Smooth muscle cell (in vitro differentiated cells): ENCODE results near the gene CD79B. TPM values are rescaled to one million over a fixed set of nuclear protein-coding genes. Genes with fewer than 3 reads are reported as not detected.

Experiments
- DNase-seq: peaks from one replicate; lab custom pipeline; 2025; ENCODE audit not compliant: unreplicated experiment; lab: John Stamatoyannopoulos, UW
- H2AFZ ChIP-seq: fragments of 200-600 bp; sonication (generic); 2 replicates; pipeline ENCODE4 v1.6.0; 2016; ENCODE audit warnings: antibody characterized with exemption, low read depth, mild to moderate bottlenecking
- H3F3A ChIP-seq: fragments of 200-600 bp; sonication (generic); 2 replicates; pipeline ENCODE4 v1.6.0; 2017; ENCODE audit warnings: antibody characterized with exemption, low read depth
- H3K27ac ChIP-seq: fragments of 200-600 bp; sonication (generic); 2 replicates; pipeline ENCODE4 v1.5.1; 2016; ENCODE audit warnings: low read depth, mild to moderate bottlenecking
- H3K27me3 ChIP-seq: fragments of 200-600 bp; sonication (generic); 2 replicates; pipeline ENCODE4 v1.6.1; 2016; ENCODE audit warnings: low read depth, mild to moderate bottlenecking
- H3K36me3 ChIP-seq: fragments of 200-600 bp; sonication (generic); 2 replicates; pipeline ENCODE4 v1.5.1; 2016; ENCODE audit warnings: low read depth
- H3K4me1 ChIP-seq: fragments of 200-600 bp; sonication (generic); 2 replicates; pipeline ENCODE4 v1.5.1; 2016; ENCODE audit warnings: low read depth
- H3K4me2 ChIP-seq: fragments of 200-600 bp; sonication (generic); 2 replicates; pipeline ENCODE4 v1.6.0; 2016; ENCODE audit warnings: mild to moderate bottlenecking
- H3K4me3 ChIP-seq: fragments of 200-600 bp; sonication (generic); 2 replicates; pipeline ENCODE4 v1.5.1; 2016; ENCODE audit warnings: mild to moderate bottlenecking
- H3K79me2 ChIP-seq: fragments of 200-600 bp; sonication (generic); 2 replicates; pipeline ENCODE4 v1.6.0; 2016; ENCODE audit warnings: low read depth, mild to moderate bottlenecking
- H3K9ac ChIP-seq: fragments of 200-600 bp; sonication (generic); 2 replicates; pipeline ENCODE4 v1.6.0; 2016; ENCODE audit warnings: low read depth
- H3K9me3 ChIP-seq: fragments of 200-600 bp; sonication (generic); replicated peaks from 2 replicates; pipeline ENCODE4 v1.5.1; 2016; ENCODE audit warnings: low read depth
- H4K20me1 ChIP-seq: fragments of 200-600 bp; sonication (generic); 2 replicates; pipeline ENCODE4 v1.6.0; 2016; ENCODE audit warnings: low read depth
- CTCF ChIP-seq: fragments of 200-600 bp; sonication (generic); IDR thresholded peaks from 2 replicates; pipeline ENCODE4 v1.5.1; 2017; ENCODE audit warnings: borderline replicate concordance, mild to moderate bottlenecking, antibody characterized with exemption; ENCODE audit not compliant: insufficient read depth, poor library complexity, severe bottlenecking
- WGBS: methylation state at CpG from one replicate; pipeline ENCODE4 v1.1.7; 2016; ENCODE audit warnings: low lambda C conversion rate; 5-methylcytosine and 5-hydroxymethylcytosine counted together
- polyA plus RNA-seq: library from polyadenylated mRNA; unstranded; fragments of >200 nt; fragmentation: Nextera tagmentation; extraction: Ambion mirVana; gene quantifications from 2 replicates; pipeline ENCODE4 v1.2.1, GENCODE V29; 2016
- total RNA-seq: library from RNA; depleted of rRNA; stranded (reverse); fragments of >200 nt; gene quantifications from 2 replicates; pipeline ENCODE4 v1.2.3, GENCODE V29; 2014

CD79B gene
- total and polyA plus RNA-seq, 2 experiments from 2014 or later = not detected

- H3K9ac ChIP-seq = no peak overlapping the region
- WGBS = 100% methylated on average over 6 of the region's 6 CpGs
- H3K9me3 ChIP-seq = no peaks in the 10 kb centered on the region
- no peaks in the 10 kb centered on the region for H3F3A ChIP-seq
- no peaks in the 10 kb centered on the region for H3K4me1 ChIP-seq
- no peak overlapping the region for H3K4me3 ChIP-seq
- H4K20me1 ChIP-seq = no peaks in the 10 kb centered on the region
- no peak for DNase-seq
- H3K79me2 ChIP-seq = no peaks in the 10 kb centered on the region
- H3K4me2 ChIP-seq = no peak overlapping the region
- no peak for TF ChIP-seq CTCF
- no peak overlapping the region for H3K27ac ChIP-seq
- H2AFZ ChIP-seq = no peak overlapping the region
- no peaks in the 10 kb centered on the region for H3K36me3 ChIP-seq
- peaks cover 4% of the 10 kb centered on the region for H3K27me3 ChIP-seq
Observed at GRCh38 chr17:63973247-63973646, 41.1 kb upstream of the CD79B start.

- WGBS = 98% methylated on average over 14 of the region's 14 CpGs
- Histone ChIP-seq H2AFZ (no peak within 1 kb of the TSS), H3K79me2 (no peaks in the 10 kb centered on the region), H3K27ac (no peak within 1 kb of the TSS), H3K36me3 (no peaks in the 10 kb centered on the region), H3K27me3 (peaks cover 4% of the 10 kb centered on the region), H4K20me1 (no peaks in the 10 kb centered on the region), H3K4me3 (no peak within 1 kb of the TSS), H3K9me3 (no peaks in the 10 kb centered on the region), H3F3A (no peaks in the 10 kb centered on the region), H3K4me2 (no peak within 1 kb of the TSS), H3K4me1 (no peaks in the 10 kb centered on the region), H3K9ac (no peak within 1 kb of the TSS)
- no peak for DNase-seq
- TF ChIP-seq CTCF = no peak
Observed at GRCh38 chr17:63972796-63973195, 40.7 kb upstream of the CD79B start, which contains the start of gene SCN4A. Gene SCN4A (minus strand): TSS chr17:63972918. CDS start chr17:63972841, 77 bp downstream.

- WGBS = 92% methylated on average over 10 of the region's 10 CpGs
- TF ChIP-seq CTCF = no peak
Observed at GRCh38 chr17:63969278-63969677, 37.1 kb upstream of the CD79B start.

GRCh38 chr17:63967953-63968352 lies 35.8 kb upstream of the CD79B start:
- WGBS = 93% methylated on average over 19 of the region's 19 CpGs
- no peaks in the 10 kb centered on the region for H4K20me1 ChIP-seq
- no peaks in the 10 kb centered on the region for H3K27me3 ChIP-seq

More at GRCh38 chr17:63969278-63969677, 37.1 kb upstream of the CD79B start:
- Histone ChIP-seq H3K9ac (no peak overlapping the region), H3K27ac (no peak overlapping the region), H4K20me1 (no peaks in the 10 kb centered on the region), H3K27me3 (no peaks in the 10 kb centered on the region), H3K79me2 (no peaks in the 10 kb centered on the region), H3K4me3 (no peak overlapping the region), H3K36me3 (no peaks in the 10 kb centered on the region), H3K9me3 (no peaks in the 10 kb centered on the region), H2AFZ (no peak overlapping the region), H3F3A (no peaks in the 10 kb centered on the region), H3K4me2 (no peak overlapping the region), H3K4me1 (no peaks in the 10 kb centered on the region)
- DNase-seq = no peak

More at GRCh38 chr17:63967953-63968352, 35.8 kb upstream of the CD79B start:
- H2AFZ ChIP-seq = no peak overlapping the region
- H3F3A ChIP-seq = no peaks in the 10 kb centered on the region
- no peaks in the 10 kb centered on the region for H3K36me3 ChIP-seq
- DNase-seq = no peak
- H3K9me3 ChIP-seq = no peaks in the 10 kb centered on the region
- H3K4me3 ChIP-seq = no peak overlapping the region
- H3K79me2 ChIP-seq = no peaks in the 10 kb centered on the region
- no peak overlapping the region for H3K4me2 ChIP-seq
- H3K9ac ChIP-seq = no peak overlapping the region
- no peaks in the 10 kb centered on the region for H3K4me1 ChIP-seq
- TF ChIP-seq CTCF = no peak
- H3K27ac ChIP-seq = no peak overlapping the region
